HG03457 (cell line): Measurements from ENCODE around the gene MRNIP.
"Not testable (repeated sequence)": the region's sequence is repeated elsewhere in the genome, so short reads cannot be mapped to it uniquely, and the experiment has no call there.

Source experiments
- ATAC-seq: cut with Tn5 transposase; IDR thresholded peaks from one replicate; pipeline ENCODE4 v1.9.1; 2021; ENCODE audit warnings: moderate number of reproducible peaks; ENCODE audit not compliant: unreplicated experiment

Gene MRNIP

GRCh38 chr5:179795049-179795862, 63.4 kb downstream of the MRNIP start:
- no peak for ATAC-seq

GRCh38 chr5:179794575-179794974, 64.0 kb downstream of the MRNIP start:
- no peak for ATAC-seq

GRCh38 chr5:179794171-179794570, 64.4 kb downstream of the MRNIP start:
- no peak for ATAC-seq

GRCh38 chr5:179793468-179794139, 65.0 kb downstream of the MRNIP start, which contains the start of gene LTC4S:
TSS of gene LTC4S (plus strand) at chr5:179793986. CDS start at chr5:179794081, 95 bp downstream.
- peak; percentile 30 for ATAC-seq

GRCh38 chr5:179792612-179793467, 65.8 kb downstream of the MRNIP start:
- no peak for ATAC-seq

- no peak for ATAC-seq
These were observed 66.6 kb downstream of the MRNIP start for GRCh38 chr5:179791881-179792611.

GRCh38 chr5:179789278-179789677, 69.3 kb downstream of the MRNIP start:
- not testable (repeated sequence) for ATAC-seq

- no peak for ATAC-seq
These were observed 70.3 kb downstream of the MRNIP start for GRCh38 chr5:179788193-179788854.
